HepG2 (cell line): ENCODE results near the gene IFITM5. TPM values are rescaled to one million over a fixed set of nuclear protein-coding genes. Genes with fewer than 3 reads are reported as not detected.

Source experiments
- ATAC-seq: fragments of 200-7000 bp; cut with Tn5 transposase; 3 replicates; pipeline ENCODE4 v1.9.1; 2020; ENCODE audit warnings: mild to moderate bottlenecking, moderate library complexity
- BruUV-seq: library from RNA; stranded (reverse); fragments of 400-500 nt; replicated peaks from 2 replicates; lab custom pipeline; 2021; lab: Mats Ljungman, UMichigan
- CTCF ChIA-PET: fragments of 300-600 bp; formaldehyde crosslinking; extraction: SDS; loops from one replicate; lab custom pipeline; 2021; ENCODE audit warnings: low total read pairs, inconsistent platforms, low intra/inter-chr PET ratio; lab: Yijun Ruan, JAX
- POLR2A ChIA-PET: fragments of 350-600 bp; sonication (Branson Sonifier 250); formaldehyde crosslinking; loops from one replicate; lab custom pipeline; 2020; ENCODE audit warnings: antibody characterized with exemption, inconsistent platforms; lab: Yijun Ruan, JAX
- DNase-seq: peaks from one replicate; pipeline ENCODE4 v3.0.0-alpha.2; 2015; ENCODE audit warnings: low spot score
- FAIRE-seq: peaks from 3 replicates; lab custom pipeline; 2011; peaks lifted over from hg19 to GRCh38; lab: Jason Lieb, UNC
- H2AFZ ChIP-seq: one replicate; pipeline ENCODE4 v1.6.1; 2011; ENCODE audit warnings: low read length, inconsistent platforms
- H3K27ac ChIP-seq: fragments of 300-600 bp; 3 replicates; pipeline ENCODE4 v1.8.0; 2011; ENCODE audit warnings: mixed run types, mild to moderate bottlenecking, mixed read lengths, low read length, inconsistent platforms; ENCODE audit not compliant: insufficient read depth; ENCODE audit errors: extremely low read length
- H3K27me3 ChIP-seq, 2 experiments: fragments of 200-600 bp in 1 of 2; 2 replicates in 1 of 2; 3 replicates in 1 of 2; pipeline versions ENCODE4 v1.6.0 to v1.8.0; 2011; ENCODE audit warnings: low read length in 2 of 2, mild to moderate bottlenecking in 2 of 2, moderate library complexity in 2 of 2, inconsistent platforms in 1 of 2; ENCODE audit not compliant: insufficient read depth in 2 of 2, control insufficient read depth in 1 of 2
- H3K36me3 ChIP-seq, 2 experiments: fragments of 200-600 bp in 1 of 2; replicated peaks in 1 of 2; 2 replicates in 1 of 2; 3 replicates in 1 of 2; pipeline versions ENCODE4 v1.5.1 to v1.8.0; 2011; ENCODE audit warnings: low read length in 2 of 2, inconsistent platforms in 1 of 2; ENCODE audit not compliant: insufficient read depth in 2 of 2, control insufficient read depth in 1 of 2
- H3K4me1 ChIP-seq: 2 replicates; pipeline ENCODE4 v1.5.1; 2012; ENCODE audit warnings: low read length, inconsistent platforms; ENCODE audit not compliant: insufficient read depth
- H3K4me2 ChIP-seq: 2 replicates; pipeline ENCODE4 v1.6.0; 2011; ENCODE audit warnings: low read depth, low read length, inconsistent platforms
- H3K4me3 ChIP-seq, 3 experiments: fragments of 200-600 bp in 1 of 3; sonication (generic), shearing (Covaris generic) in 1 of 3; replicated peaks in 1 of 3; 2 replicates each; pipeline ENCODE4 v1.5.1; 2011 to 2016; ENCODE audit warnings: low read length in 3 of 3, inconsistent platforms in 2 of 3, low read depth in 2 of 3, mild to moderate bottlenecking in 2 of 3, control low read depth in 1 of 3, mixed read lengths in 1 of 3; ENCODE audit not compliant: insufficient read depth in 1 of 3
- H3K79me2 ChIP-seq: one replicate; pipeline ENCODE4 v1.6.1; 2011; ENCODE audit warnings: low read length, inconsistent platforms; ENCODE audit not compliant: insufficient read depth
- H3K9ac ChIP-seq: 2 replicates; pipeline ENCODE4 v1.6.0; 2011; ENCODE audit warnings: mild to moderate bottlenecking, low read depth, low read length, inconsistent platforms; ENCODE audit not compliant: insufficient read depth
- H3K9me3 ChIP-seq: 2 replicates; pipeline ENCODE4 v1.5.1; 2012; ENCODE audit warnings: mild to moderate bottlenecking, low read length
- H4K20me1 ChIP-seq: 2 replicates; pipeline ENCODE4 v1.6.0; 2011; ENCODE audit warnings: inconsistent platforms, mild to moderate bottlenecking, low read length, moderate library complexity; ENCODE audit not compliant: insufficient read depth
- CEBPB ChIP-seq: IDR thresholded peaks from 2 replicates; pipeline ENCODE4 v1.6.1; 2011; ENCODE audit warnings: low read depth, low read length, improper control_type of control experiment, borderline replicate concordance
- GABPA ChIP-seq, 2 experiments: IDR thresholded peaks; 2 replicates each; pipeline ENCODE4 v1.6.1; 2011 to 2016; ENCODE audit warnings: low read depth in 2 of 2, low read length in 1 of 2, missing biosample characterization in 1 of 2, missing genetic modification characterization in 1 of 2
- GATA4 ChIP-seq: sonication (generic); IDR thresholded peaks from 2 replicates; pipeline ENCODE4 v1.6.1; 2016; ENCODE audit warnings: antibody characterized with exemption, low read depth, borderline replicate concordance
- KLF9 ChIP-seq: IDR thresholded peaks from 2 replicates; pipeline ENCODE4 v1.6.1; 2016; ENCODE audit warnings: low read depth
- LBX2 ChIP-seq: sonication (generic); formaldehyde crosslinking; IDR thresholded peaks from 2 replicates; pipeline ENCODE4 v1.5.0; 2020; ENCODE audit warnings: missing genetic modification reagents, mild to moderate bottlenecking, borderline replicate concordance
- ZMYM2 ChIP-seq: sonication (generic); formaldehyde crosslinking; IDR thresholded peaks from 2 replicates; pipeline ENCODE4 v1.8.0; 2022; ENCODE audit warnings: mild to moderate bottlenecking, missing genetic modification reagents
- ZNF121 ChIP-seq: sonication (generic); formaldehyde crosslinking; IDR thresholded peaks from 2 replicates; pipeline ENCODE4 v1.5.0; 2020; ENCODE audit warnings: mild to moderate bottlenecking, missing genetic modification reagents
- ZNF232 ChIP-seq: sonication (generic); formaldehyde crosslinking; IDR thresholded peaks from 2 replicates; pipeline ENCODE4 v1.4.0; 2020; ENCODE audit warnings: missing genetic modification reagents, borderline replicate concordance
- ZNF260 ChIP-seq: sonication (generic); formaldehyde crosslinking; IDR thresholded peaks from 2 replicates; pipeline ENCODE4 v1.4.0; 2020; ENCODE audit warnings: missing genetic modification reagents, low read depth, mild to moderate bottlenecking, borderline replicate concordance
- ZNF598 ChIP-seq: sonication (generic); formaldehyde crosslinking; IDR thresholded peaks from 2 replicates; pipeline ENCODE4 v1.5.1; 2020; ENCODE audit warnings: mild to moderate bottlenecking, missing genetic modification reagents, borderline replicate concordance
- ZNF782 ChIP-seq: sonication (generic); formaldehyde crosslinking; IDR thresholded peaks from 2 replicates; pipeline ENCODE4 v1.4.0; 2020; ENCODE audit warnings: missing genetic modification reagents, mild to moderate bottlenecking, borderline replicate concordance
- ZNF790 ChIP-seq: sonication (generic); formaldehyde crosslinking; IDR thresholded peaks from 2 replicates; pipeline ENCODE4 v1.8.0; 2022; ENCODE audit warnings: missing genetic modification reagents, mild to moderate bottlenecking, borderline replicate concordance
- ZSCAN22 ChIP-seq: sonication (generic); formaldehyde crosslinking; IDR thresholded peaks from 2 replicates; pipeline ENCODE4 v1.4.0; 2020; ENCODE audit warnings: mild to moderate bottlenecking, missing genetic modification reagents
- WGBS: methylation state at CpG from one replicate; pipeline ENCODE4 v1.1.6; 2017; ENCODE audit warnings: low lambda C conversion rate; 5-methylcytosine and 5-hydroxymethylcytosine counted together
- in situ Hi-C: cut with HindIII; loops from 2 replicates; pipeline ENCODE4 v1.10.0; 2017; ENCODE audit warnings: low pct_unique_long_range_greater_than_20kb; ENCODE audit not compliant: extremely low pct_ligation_motif_present
- intact Hi-C: fragments of 100-400 bp; cut with micrococcal nuclease; formaldehyde crosslinking; loops from one replicate; pipeline ENCODE4 v1.10.0; 2022; ENCODE audit not compliant: unreplicated experiment
- polyA plus RNA-seq, 8 experiments: library from polyadenylated mRNA; depleted of rRNA in 3 of 8; stranded (reverse) in 7 of 8; unstranded in 1 of 8; fragments of >200 nt; fragmentation: Illumina TruSeq in 4 of 8; extraction: Trizol in 4 of 8; gene quantifications; 2 replicates each; pipeline versions ENCODE4 v1.2.1 to v1.2.3, GENCODE V29; 2011 to 2016; ENCODE audit warnings: low read depth in 4 of 8, missing spikeins in 1 of 8, mixed read lengths in 1 of 8; ENCODE audit not compliant: insufficient read depth in 1 of 8
- total RNA-seq, 5 experiments: library from RNA; depleted of rRNA; stranded (reverse); fragments of >200 nt; fragmentation: Illumina TruSeq; extraction: Trizol; gene quantifications; 2 replicates each; pipeline ENCODE4 v1.2.3, GENCODE V29; 2016; ENCODE audit warnings: low read depth in 1 of 5

IFITM5 gene
- total and polyA plus RNA-seq, 2 of the 13 experiments (the other 11 are each of a cell fraction or from before 2014, with no cell fraction given) = not detected

- H2AFZ ChIP-seq = no peak overlapping the region
- no peaks in the 10 kb centered on the region for H3K79me2 ChIP-seq
- H3K27me3 ChIP-seq = peaks cover 1 to 2% of the 10 kb centered on the region in 2 experiments; a peak in 2 of 5 replicates
- H3K4me3 ChIP-seq = no peak overlapping the region
- H3K36me3 ChIP-seq = no peaks in the 10 kb centered on the region
- H3K9ac ChIP-seq = no peak overlapping the region
- FAIRE-seq = no peak
- peaks cover 21% of the 10 kb centered on the region for H3K4me1 ChIP-seq
- H3K9me3 ChIP-seq = no peaks in the 10 kb centered on the region
- DNase-seq = no peak
- no TSS peak for BruUV-seq
- 59% methylated on average over 3 of the region's 3 CpGs for WGBS
- CTCF ChIA-PET = no interaction called here
- H3K4me2 ChIP-seq = no peak overlapping the region
- no peak overlapping the region for H3K27ac ChIP-seq
- POLR2A ChIA-PET = interaction anchor here (1.1 kb wide), 1 partner anchor 41 kb away, joined by 3 read pairs; no protein-coding TSS in a partner anchor
- intact Hi-C loops = no loop called here
- no peaks in the 10 kb centered on the region for H4K20me1 ChIP-seq
- TF ChIP-seq ZNF121 = 0 out of 2 replicates have a peak, but pooled peaks have one; percentile 50
- TF ChIP-seq ZMYM2 = no peak
- no peak for ATAC-seq
- in situ Hi-C loops = no loop called here
Observed at GRCh38 chr11:346529-346928, 47.2 kb upstream of the IFITM5 start.

DNA sequence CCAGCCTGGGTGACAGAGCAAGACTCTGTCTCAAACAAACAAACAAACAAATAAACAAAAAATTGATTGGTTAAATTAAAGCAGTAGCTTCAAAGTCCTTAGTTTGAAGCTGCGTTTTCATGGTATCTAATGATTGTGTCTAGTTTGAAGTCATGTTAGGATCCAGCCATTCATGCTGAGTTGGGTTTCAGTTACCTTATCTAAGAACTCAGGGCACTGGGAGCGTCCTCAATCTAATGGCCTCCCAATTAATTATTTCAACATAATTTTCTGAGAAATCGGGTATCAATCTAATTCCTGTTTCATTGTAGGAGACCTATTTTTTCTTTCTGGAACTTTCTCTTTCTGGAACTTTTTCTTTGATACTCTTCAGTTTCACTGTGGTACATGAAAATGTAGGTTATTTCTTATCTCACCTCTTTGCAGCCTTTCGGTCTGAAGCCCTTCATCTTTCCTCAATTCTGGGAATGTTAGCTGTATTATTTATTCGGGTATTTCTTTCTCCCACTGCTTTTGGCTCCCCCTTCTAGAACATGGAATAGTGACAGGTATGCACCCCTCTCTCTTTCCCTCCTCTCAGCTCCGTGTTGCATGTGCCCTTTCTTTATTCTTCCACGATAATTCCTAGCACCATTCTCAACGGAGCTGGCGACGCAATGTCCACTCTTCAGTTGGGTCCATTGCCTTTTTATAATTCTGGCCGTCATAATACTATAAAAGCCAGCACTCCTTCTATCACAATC, 45.7 kb upstream of the IFITM5 start:
- no peak for TF ChIP-seq GATA4
- no peak for TF ChIP-seq KLF9 (CRISPR knock-in tag)
- TF ChIP-seq ZNF598 (CRISPR knock-in tag) = no peak
- TF ChIP-seq GABPA (IDR thresholded peaks at IDR 0.05; ENCODE audit: low read depth, low read length) = no peak
- no peak for TF ChIP-seq GABPA (CRISPR knock-in tag; IDR thresholded peaks at IDR 0.05; ENCODE audit: low read depth)
- no peak for TF ChIP-seq CEBPB
- TF ChIP-seq ZNF790 = no peak
- no peak for TF ChIP-seq ZNF782
- no peak for TF ChIP-seq LBX2 (CRISPR knock-in tag)
- no peak for TF ChIP-seq ZSCAN22 (CRISPR knock-in tag)
- TF ChIP-seq ZNF232 (CRISPR knock-in tag) = no peak
- no peak for TF ChIP-seq ZNF260
- TF ChIP-seq, all 625 proteins: peak for 0
- no peaks in the 10 kb centered on the region for H3K9me3 ChIP-seq
- no peak overlapping the region for H3K4me3 ChIP-seq
- FAIRE-seq (no peak), DNase-seq (no peak), ATAC-seq (no peak)
- H2AFZ ChIP-seq = no peak overlapping the region
- ChIA-PET POLR2A (no interaction called here), CTCF (no interaction called here)
- H3K79me2 ChIP-seq = no peaks in the 10 kb centered on the region
- H3K36me3 ChIP-seq = no peaks in the 10 kb centered on the region
- H4K20me1 ChIP-seq = no peaks in the 10 kb centered on the region
- H3K27me3 ChIP-seq = peaks cover 1 to 2% of the 10 kb centered on the region in 2 experiments; a peak in 2 of 5 replicates
- in situ Hi-C loops = no loop called here
- 55% methylated on average over 11 of the region's 11 CpGs for WGBS
- H3K27ac ChIP-seq = no peak overlapping the region
- H3K4me2 ChIP-seq = no peak overlapping the region
- H3K4me1 ChIP-seq = peaks cover 18% of the 10 kb centered on the region
- no peak overlapping the region for H3K9ac ChIP-seq
- BruUV-seq = no TSS peak
- intact Hi-C loops = no loop called here
